CD4-positive, alpha-beta T cell treated with Interleukin-15 for 4 hours (primary cell): Measurements from ENCODE around the gene NCK2.
A peak's percentile ranks its signal among the peaks of the same experiment; 100 is the strongest.

ENCODE experiments used
- DNase-seq: peaks from one replicate; pipeline ENCODE4 v3.0.0-alpha.2; 2020; ENCODE audit warnings: low spot score

Gene NCK2

DNA sequence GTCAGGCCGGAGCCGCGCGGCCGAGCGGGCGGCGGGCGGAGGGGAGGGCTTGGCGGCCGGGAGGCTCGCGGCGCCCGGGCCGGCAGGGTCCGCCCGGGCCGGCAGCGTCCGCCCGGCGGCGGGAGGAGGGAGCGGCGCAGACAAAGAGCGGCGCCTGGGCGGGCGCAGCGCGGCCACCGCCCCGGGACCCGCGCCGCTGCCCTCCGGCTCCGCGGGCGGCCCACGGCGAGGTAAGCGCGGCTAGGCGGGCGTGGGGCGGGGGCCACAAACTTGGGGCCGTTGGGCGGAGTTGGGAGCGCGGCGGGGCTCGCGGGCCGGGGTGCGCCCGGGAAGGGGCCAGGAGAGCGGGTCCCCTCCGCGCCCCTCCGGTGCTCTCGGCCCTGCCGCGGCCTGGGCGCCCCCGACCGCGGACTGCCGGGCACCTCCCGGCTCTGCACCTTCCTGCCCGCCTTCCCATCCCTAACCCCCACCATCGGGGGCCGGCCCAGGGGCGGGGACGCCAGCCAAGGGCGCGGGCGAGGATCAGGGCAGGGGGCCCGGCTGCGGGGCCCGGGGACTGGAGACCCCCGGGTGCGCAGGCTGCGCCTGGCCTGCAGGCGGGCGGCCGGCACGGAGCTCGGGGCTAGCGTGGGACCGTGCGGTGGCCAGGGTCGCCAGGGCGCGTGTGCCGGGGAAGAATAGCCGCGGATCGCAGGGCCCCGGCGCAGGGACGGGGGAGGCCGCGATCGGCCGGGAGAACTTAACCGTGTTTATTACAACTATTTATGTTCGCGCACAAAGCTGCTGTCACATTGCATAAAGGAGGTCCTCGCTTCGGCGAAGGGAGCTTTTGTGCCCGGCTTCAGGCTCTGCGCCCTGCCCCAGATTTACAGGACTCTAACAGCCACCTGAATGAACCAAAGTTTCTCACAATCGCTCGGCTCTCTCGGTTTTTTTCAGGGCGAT, at the start of gene NCK2:
NCK2 (plus strand) TSS at position 4 of the 945 bp plus-strand sequence. CDS start 110,152 bp downstream, outside the sequence.
- no peak for DNase-seq

DNA sequence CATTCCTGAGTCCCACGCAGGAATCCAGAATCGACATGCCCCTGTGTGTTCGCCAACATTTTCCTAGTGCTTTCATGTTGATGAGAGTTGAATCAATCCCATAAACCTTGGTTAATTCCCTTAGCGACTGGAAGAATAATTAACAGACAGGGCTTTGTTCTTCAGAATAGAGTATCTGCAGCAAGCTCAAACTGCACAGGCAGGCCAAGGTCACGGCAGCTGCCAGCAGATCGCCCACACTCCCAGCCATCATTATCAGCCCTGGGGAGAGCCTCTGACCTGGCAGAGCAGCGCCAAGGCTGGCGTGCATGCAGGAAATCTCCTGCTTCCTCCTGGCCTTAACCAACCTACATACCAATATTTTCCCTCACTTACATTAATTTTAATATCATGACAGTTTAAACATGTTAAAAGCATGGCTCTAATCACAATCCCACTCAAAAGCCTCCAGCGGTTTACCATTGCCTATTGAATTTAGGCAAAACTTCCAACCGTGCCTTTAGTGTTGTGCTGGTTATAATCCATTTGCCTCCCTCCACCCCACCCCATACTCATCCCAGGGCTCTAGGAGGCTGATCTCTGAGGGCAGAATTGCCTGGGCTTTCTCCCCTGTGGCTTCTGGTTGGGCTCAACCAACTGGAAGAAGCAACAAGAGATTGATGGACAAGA, 46.8 kb upstream of the NCK2 start:
- no peak for DNase-seq

DNA sequence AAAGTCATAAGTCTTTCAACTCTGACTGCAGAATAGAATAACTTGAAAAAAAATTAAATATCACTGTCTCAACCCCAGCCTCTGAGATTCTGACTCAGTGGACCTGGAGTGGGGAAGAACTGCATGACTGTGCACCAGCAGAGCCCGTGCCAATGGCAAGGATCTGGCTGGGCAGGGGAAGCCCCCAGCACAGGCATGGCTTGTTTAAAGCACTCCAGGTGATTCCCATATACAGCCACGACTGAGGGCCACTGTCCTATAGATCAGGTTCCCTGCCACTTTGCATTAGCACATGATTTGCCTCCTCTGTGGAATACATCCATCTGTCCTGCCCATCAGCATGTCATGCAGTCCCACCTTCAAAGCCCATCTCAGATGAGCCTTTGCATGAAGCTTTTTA, 45.9 kb upstream of the NCK2 start:
- DNase-seq, result no peak

DNA sequence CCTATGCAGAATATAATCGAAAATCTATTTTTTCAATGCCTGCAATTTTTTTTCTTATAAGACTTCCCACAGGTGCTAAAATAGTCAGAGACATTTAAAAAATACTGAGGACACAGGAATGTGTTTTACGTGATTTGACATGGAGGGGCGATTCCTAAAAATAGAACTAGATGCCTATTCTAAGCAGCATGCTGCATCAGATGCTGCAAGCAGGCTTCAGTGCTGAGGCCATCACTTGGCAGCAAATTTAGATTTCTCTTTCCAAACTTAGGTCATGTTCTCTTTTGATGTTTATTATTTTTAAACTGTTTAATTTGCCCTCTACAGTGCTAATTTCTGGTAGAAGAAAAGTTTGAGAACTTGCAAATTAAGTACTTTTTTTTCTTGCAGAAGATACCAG, 43.7 kb upstream of the NCK2 start:
- DNase-seq, result no peak

DNA sequence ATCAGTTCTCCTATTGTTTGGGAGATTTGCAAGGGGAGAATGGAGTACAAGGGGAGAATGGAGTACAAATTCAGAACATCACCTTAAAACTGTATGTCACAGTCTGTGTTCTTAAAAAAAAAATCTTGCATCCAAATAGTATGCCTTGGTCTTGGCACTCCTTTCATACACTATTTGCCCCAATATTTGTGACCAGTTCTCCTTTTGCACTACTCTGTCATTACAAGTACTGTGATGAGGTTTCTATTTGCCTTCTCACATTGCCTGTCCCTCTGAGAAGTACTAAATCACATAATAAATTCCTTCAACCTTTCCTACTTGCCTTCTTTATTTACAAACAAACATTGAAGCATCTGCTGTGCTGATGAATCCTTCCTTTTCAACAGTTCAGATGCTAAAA, 36.0 kb upstream of the NCK2 start:
- DNase-seq, result no peak

DNA sequence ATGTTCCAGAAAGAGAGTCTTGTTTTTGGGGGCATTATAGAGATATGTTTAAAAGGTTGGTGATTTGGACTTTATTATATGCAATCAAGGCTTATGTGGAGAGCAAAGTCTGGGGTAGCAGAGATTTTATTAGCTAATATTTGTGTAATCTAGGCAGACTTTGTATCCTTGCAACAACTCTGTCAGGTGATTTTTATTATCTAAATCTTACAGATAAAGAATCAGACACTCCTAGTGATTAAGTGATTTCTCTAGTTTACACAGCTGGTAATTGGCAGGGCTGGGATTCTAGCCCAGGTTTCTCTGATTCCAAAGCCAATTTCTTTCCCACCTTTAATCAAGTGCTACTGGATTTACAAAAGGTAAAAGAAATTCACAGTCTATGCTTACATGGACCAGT, 33.3 kb upstream of the NCK2 start:
- DNase-seq, result no peak

DNA sequence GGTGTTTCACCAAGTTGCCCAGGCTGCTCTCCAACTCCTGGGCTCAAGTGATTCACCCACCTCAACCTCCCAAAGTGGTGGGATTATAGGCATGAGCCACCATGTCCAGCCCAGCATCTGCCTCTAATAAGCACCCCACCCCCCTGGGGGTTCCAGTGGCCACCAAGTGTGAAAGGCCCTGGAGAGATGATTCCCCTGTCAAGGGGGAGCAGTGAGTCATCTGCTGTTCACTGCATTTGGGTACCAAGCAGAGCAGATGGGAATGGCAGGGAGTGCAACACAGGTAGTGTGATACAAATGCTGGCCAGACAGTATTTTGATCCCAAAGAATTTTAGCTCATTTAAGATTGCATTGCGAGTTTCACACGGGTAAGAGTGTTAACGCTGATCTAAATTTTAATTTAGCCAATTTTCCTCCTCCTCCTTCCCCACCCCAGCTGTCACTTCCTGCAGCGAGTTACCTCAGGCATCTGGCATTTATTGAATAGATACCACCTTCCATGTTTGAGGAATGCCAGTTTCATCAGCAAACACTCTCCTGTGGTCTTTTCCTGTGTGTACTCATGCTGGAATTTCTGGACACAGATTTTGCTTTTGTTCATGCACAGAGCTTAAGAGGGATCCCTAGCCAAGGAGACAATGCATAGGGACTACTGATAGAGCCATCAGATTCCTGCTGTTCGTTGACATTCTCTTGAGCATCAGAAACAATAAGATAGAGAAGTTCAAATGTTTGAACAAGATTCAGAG, 32.4 kb upstream of the NCK2 start:
- no peak for DNase-seq

DNA sequence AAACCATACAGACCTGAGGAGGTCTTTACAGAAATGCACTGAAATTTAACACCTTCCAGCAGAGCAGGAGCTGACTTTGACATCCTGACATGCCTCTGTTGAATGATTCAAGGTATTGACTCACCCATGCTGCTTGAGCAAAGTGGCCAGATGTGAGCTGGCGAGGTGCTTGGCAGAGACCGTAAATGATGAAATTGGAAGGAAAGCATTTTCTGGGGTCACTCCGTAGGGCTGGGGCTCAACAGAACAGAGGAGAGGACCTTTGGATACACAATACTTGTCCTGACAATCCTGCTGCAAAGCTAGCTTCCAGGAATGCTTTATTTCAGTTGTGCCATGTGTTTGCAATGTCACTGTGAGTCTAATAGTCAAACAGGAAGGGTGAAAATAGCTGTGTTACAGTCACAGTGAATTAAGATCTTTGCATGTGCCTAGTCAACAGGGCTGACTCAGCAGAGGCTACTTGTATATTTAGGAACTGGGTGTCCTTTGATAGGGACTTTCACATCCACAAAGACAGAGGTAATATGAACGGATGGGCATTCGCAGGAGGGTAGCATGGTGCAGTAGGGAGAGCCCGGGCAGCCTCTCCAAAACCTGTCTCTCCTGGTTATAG, 31.6 kb upstream of the NCK2 start:
- DNase-seq, result no peak

DNA sequence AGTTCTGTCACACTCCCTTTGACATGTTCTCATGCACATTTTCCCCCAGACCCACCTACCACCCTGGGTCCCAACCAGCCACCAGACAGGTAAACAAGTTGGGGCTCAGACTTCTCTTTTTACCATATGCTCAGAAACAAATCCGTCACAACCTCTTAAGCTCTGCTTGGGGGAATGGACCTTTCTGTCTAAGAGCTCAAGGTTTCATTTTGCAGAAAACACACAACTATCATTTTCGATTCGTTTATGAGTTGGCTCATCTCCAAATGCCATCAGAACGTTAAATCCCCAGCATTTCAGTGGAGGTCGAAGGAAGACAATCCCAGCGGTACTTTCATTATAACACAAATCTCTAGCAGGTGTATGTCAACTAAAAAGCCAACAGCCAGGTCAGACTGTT, 30.6 kb upstream of the NCK2 start:
- no peak for DNase-seq

DNA sequence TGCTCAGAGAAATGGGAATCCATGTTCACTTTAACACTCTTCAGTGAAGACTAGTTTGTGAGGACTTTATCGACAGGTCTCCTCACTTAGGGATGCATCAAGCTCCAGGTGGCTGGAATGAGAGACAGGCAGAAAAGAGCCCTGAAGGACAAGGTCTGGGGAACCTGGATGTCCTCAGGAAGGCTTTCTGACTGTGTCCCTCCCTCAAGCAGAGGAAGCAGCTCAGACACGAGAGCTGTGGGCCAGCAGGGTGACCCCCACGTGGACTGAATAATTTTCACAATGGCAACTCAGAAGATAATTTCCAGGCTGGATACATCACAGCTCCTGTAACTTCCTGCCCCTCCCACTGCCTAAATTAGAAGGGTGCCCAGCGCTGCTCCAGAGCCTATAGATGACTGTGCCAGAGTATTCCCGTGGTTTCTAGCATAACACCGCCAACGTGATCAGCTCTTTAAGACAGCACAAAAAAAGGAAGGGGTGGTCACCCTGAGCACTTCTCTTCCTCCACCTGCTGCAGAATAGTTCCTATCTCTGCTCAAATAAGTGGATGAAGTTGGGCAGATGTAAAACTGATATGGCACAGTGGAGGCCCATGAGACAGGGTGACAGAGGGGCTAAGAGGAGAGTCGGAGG, 25.7 kb upstream of the NCK2 start:
- DNase-seq, result no peak

DNA sequence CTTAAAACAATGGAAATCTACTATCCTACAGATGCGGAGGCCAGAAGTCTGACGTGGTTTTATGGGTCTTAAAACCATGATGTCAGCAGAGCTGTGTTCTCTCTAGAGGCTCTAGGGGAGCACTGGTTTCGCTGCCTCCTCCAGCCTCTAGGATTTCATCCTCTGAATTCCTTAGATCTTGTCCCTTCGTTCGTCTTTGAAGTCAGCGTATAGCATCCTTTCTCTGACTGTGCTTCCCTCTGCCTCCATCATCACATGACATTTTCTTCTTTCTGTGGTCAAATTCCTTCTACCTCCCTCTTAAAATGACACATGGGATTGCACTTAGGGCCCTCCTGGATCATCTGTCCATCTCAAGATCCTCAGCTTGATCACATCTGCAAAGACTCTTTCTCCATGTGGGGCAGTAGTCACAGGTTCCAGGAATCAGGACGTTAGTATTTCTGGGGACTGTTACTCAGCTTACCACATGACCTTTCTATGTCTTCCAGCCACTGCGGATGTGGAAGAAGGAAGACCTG, 22.7 kb upstream of the NCK2 start:
- DNase-seq, result peak; percentile 14

DNA sequence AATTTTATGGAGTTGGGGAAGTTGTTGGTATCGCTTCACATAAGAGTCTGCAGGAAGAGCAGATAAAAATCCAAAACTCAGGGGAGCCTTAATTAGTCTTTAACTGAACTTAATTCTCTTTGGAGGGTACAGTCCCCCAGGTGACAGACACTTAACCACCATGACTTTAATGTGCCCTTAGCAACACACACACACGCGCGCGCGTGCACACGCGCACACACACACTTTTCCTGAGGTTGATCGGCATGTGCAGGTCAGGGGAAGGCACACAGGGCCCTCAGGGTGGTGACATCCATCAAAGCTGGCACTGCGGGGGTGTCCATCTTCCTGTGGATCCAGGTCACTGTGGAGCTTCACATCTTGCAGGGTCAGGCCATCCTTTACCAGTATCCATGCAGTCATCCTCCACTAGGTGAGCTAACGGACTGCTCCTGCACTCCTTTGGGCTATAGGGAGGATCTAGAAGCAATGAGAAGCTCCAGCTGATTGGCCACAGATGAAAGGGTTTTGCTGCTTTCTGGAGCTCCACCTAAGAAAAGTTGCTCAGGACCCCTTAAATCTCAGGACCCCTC, 21.9 kb upstream of the NCK2 start:
- DNase-seq, result no peak

DNA sequence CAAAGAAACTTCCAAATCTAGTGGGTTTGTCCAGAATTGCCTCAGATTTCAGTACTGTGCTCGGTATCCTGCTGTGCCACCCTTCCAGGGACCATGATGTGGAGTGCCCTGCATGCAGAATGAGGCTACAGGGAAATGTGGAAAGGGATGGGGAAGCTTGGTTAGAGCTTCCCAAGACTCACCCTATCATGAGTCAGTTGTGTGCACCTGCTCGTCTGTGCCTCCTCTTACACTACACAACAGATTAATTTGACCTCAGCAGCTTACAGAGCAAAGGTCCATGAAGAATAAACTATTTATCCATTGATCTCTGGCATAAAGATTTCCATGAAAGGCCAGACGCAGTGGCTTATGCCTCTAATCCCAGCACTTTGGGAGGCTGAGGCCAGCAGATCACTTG, 21.3 kb upstream of the NCK2 start:
- DNase-seq, result no peak

DNA sequence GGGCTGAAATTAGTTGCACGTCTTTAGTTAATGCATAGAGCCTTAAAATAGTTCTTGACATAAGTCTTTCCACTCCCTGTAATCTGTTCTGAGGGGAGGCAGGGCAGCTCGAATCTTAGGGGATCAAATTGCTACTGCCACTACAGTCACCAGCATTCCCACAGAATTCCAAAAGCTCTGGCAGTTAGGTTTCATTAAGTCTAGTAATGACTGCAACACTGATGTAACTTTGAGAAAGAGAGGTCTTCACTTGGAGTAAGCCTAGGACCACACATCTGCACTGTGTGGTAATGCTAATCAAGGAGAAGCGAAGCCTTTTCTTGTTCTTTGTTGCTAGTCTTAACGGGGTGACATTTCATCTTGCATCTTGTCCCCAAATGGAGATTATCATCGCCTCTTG, 19.3 kb upstream of the NCK2 start:
- no peak for DNase-seq

DNA sequence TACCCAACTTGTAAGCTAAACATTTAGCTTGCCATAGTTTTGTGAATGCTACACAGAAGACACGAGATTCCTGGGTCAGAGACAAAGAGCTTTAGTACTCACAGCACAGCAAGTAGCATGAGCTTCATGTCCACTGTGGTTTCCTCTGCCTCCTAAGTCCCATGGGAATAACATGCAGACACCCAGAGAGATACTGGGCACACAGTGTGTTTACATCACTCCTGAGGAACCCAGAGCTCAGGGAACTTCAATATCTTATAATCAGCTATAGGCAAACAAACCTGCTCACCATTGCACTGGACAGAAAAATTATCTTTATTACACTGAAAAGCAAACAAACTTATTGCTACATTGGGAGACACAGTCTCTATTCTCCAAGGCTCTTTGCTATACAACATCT, 14.5 kb upstream of the NCK2 start:
- no peak for DNase-seq

DNA sequence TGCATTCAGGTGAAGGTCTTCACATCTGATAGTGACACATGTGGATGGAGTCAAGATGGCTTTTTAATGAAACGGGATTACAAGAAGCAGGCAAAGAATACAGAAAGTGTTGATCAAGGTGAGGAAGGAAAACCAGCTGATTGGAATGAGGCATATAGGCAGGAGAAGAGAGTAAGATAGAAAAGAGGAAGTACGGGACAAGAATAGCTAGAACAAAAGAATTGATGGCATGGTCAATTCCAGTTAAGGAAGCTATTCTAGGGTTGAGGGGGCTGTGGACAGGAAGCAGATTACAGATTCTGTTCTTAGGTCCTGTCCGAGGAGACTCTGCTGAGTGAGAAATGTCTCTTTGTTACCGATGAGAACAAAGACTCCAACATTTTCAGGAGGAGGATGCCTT, 13.2 kb upstream of the NCK2 start:
- no peak for DNase-seq

DNA sequence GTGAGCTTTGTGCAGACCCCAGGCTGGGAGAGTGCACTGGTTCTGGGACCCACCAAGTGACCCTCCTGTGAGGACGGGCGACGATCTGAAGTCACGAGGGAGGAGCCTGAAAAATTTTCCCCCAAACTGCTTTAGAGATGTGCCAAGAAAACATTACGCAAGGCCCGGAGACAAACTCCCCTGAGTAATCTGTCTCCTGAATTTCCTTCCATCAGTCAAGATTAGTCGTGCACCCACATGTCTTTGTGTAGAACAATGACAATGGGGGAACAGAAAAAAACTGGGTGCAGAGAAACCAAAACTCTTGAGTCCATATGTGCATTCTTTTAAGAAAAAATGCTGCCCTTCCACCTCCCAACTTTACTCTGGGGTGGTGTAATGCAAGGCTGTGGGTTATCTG, 12.6 kb upstream of the NCK2 start:
- no peak for DNase-seq

DNA sequence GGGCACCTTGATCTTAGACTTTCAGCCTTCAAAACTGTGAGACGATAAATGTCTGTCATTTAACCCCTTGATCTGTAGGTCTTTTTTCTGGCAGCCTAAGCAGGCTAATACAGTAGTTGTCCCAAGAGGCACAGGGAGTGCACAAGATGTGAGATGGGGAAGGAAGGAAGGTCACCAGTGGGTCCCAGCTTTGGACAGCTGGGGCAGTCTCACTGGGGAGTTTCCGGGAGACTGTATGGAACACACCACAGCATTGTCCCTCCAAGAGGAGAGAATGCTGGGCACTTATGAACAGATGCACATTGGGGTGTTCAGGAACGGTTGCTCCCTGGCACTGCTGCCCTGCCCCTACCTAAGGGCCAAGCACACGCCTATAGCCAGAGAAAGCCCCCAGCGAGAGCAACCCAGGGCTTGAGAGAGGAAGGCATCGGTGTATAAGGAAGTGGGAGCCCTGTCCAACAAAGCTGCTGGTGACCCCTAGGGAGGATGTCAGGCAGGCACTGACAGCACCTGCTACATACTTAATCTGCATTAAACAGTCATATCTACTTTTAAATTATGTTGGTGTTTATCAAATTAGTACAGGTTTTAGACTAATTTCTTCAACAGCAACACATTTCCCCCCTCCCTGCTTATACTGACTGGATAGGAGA, 11.6 kb upstream of the NCK2 start:
- DNase-seq, result no peak

DNA sequence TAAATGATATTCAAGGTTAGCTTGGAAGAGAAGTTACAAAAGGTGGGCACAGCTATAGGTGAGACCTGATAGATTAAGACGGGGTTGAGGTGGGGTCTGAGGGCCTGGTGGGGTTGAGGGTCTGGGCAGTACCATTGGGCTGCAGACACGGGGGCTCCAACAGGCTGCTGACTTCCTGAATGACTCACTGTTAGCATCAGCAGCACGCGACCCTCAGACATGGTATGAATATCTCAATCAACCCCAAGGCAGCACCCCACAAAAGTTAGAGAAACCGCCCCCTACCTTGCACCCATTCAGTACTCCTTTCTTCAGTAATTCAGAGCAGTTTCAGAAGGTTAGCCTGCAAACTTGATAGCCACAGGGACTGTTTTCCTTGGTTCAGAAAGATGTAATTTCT, 10.8 kb upstream of the NCK2 start:
- no peak for DNase-seq

DNA sequence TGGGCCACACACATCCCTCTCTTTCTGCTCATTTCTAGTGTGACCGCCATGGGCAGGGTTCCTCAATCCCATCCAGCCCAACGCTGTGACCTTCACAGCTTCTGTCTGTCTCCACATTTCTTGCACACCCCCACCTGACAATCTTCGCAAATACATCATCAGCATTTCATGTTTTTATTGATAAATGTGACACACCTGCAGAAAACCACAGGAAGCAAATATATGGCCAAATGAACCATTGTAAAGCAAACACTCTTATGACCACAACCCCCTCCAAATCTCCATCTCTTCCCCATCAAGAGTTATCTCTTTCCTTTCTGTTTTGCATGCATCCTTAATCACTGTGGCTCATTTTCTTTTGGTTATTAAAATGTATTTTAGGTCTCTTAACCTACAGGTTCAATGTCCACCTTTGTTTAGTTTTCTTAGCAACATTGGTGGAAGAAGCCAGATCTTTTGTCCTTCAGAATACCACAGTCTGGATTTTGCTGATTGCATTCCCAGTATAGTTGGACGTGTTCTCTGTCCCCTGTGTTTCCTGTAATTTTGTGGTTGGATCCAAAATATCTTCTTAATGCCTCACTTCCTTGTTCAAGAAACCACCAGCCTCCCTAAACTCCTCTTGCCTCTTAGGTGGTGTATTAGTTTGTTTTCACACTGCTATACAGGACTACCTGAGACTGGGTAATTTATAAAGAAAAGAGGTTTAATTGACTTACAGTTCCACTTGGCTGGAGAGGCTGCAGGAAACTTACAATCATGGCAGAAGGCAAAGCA, 9.8 kb upstream of the NCK2 start:
- DNase-seq, result no peak
